Measurements from ENCODE around the gene DNAH6.

The DNAH6 gene

GRCh38 chr2:84694088-84694622, 177.9 kb downstream of the DNAH6 start:
- Mint-ChIP-seq H3K9me3 (no peaks in the 10 kb centered on the region), H3K27ac (no peak overlapping the region), H3K4me3 (no peak overlapping the region), H3K27me3 (ENCODE audit: low read depth, poor library complexity) (no peaks in the 10 kb centered on the region), H3K4me1 (no peaks in the 10 kb centered on the region), H3K36me3 (ENCODE audit: low read depth) (no peaks in the 10 kb centered on the region)
- TF ChIP-seq CTCF (IDR thresholded peaks at IDR 0.05), result no peak
- no peak for DNase-seq

GRCh38 chr2:84697895-84698294, 181.6 kb downstream of the DNAH6 start:
- DNase-seq, result no peak
- Mint-ChIP-seq H3K4me3 (no peak overlapping the region), H3K36me3 (ENCODE audit: low read depth) (no peaks in the 10 kb centered on the region), H3K27ac (peak overlapping the region; percentile 3), H3K4me1 (no peaks in the 10 kb centered on the region), H3K9me3 (peaks cover 6% of the 10 kb centered on the region), H3K27me3 (ENCODE audit: low read depth, poor library complexity) (peaks cover 2% of the 10 kb centered on the region)
- no peak for TF ChIP-seq CTCF (IDR thresholded peaks at IDR 0.05)

- H3K27me3 Mint-ChIP-seq (ENCODE audit: low read depth, poor library complexity), result peaks cover 2% of the 10 kb centered on the region
- TF ChIP-seq CTCF (IDR thresholded peaks at IDR 0.05), result no peak
Observed at GRCh38 chr2:84700006-84700405, 183.7 kb downstream of the DNAH6 start.

GRCh38 chr2:84701880-84702279, 185.6 kb downstream of the DNAH6 start:
- Mint-ChIP-seq H3K9me3 (peaks cover 6% of the 10 kb centered on the region), H3K4me3 (no peak overlapping the region), H3K4me1 (no peaks in the 10 kb centered on the region), H3K36me3 (ENCODE audit: low read depth) (no peaks in the 10 kb centered on the region), H3K27me3 (ENCODE audit: low read depth, poor library complexity) (peaks cover 2% of the 10 kb centered on the region), H3K27ac (no peak overlapping the region)
- TF ChIP-seq CTCF (IDR thresholded peaks at IDR 0.05), result no peak
- no peak for DNase-seq

More at GRCh38 chr2:84700006-84700405, 183.7 kb downstream of the DNAH6 start:
- Mint-ChIP-seq H3K36me3 (ENCODE audit: low read depth) (no peaks in the 10 kb centered on the region), H3K4me1 (no peaks in the 10 kb centered on the region), H3K9me3 (peaks cover 6% of the 10 kb centered on the region), H3K27ac (no peak overlapping the region), H3K4me3 (no peak overlapping the region)
- no peak for DNase-seq

GRCh38 chr2:84702941-84703340, 186.6 kb downstream of the DNAH6 start:
- no peaks in the 10 kb centered on the region for H3K36me3 Mint-ChIP-seq (ENCODE audit: low read depth)
- H3K27me3 Mint-ChIP-seq (ENCODE audit: low read depth, poor library complexity), result peaks cover 2% of the 10 kb centered on the region
- no peak overlapping the region for H3K4me3 Mint-ChIP-seq
- H3K27ac Mint-ChIP-seq, result no peak overlapping the region
- DNase-seq, result no peak
- TF ChIP-seq CTCF (IDR thresholded peaks at IDR 0.05), result no peak
- H3K4me1 Mint-ChIP-seq, result no peaks in the 10 kb centered on the region
- peaks cover 6% of the 10 kb centered on the region for H3K9me3 Mint-ChIP-seq

GRCh38 chr2:84703831-84704230, 187.5 kb downstream of the DNAH6 start:
- Mint-ChIP-seq H3K4me3 (no peak overlapping the region), H3K9me3 (peaks cover 6% of the 10 kb centered on the region), H3K4me1 (no peaks in the 10 kb centered on the region), H3K36me3 (ENCODE audit: low read depth) (no peaks in the 10 kb centered on the region), H3K27ac (no peak overlapping the region), H3K27me3 (ENCODE audit: low read depth, poor library complexity) (peaks cover 2% of the 10 kb centered on the region)
- TF ChIP-seq CTCF (IDR thresholded peaks at IDR 0.05), result no peak
- DNase-seq, result no peak
